Heart left ventricle (tissue), 16 donors: ENCODE data around the gene SF3B3. TPM values are rescaled to one million over a fixed set of nuclear protein-coding genes. Genes with fewer than 3 reads are reported as not detected.

Experiments
- ATAC-seq, 4 donors: fragments of 200-7000 bp; cut with Tn5 transposase; one replicate each; pipeline ENCODE4 v1.9.1; 2020 to 2022; ENCODE audit warnings: moderate library complexity in 4 of 4, mild to moderate bottlenecking in 3 of 4, moderate number of reproducible peaks in 1 of 4
- DNase-seq, 5 donors: peaks; one replicate each; pipeline ENCODE4 v3.0.0-alpha.2; 2020
- H3K27ac ChIP-seq, 12 donors: fragments of 200-600 bp; sonication (generic) in 4 of 12; one replicate each; pipeline versions ENCODE4 v1.5.0 to v1.8.0; 2016 to 2022; ENCODE audit warnings: mild to moderate bottlenecking in 2 of 12
- H3K27me3 ChIP-seq, 9 donors: fragments of 200-600 bp; sonication (generic) in 2 of 9; one replicate each; pipeline versions ENCODE4 v1.5.1 to v1.8.0; 2016 to 2022; ENCODE audit warnings: mild to moderate bottlenecking in 3 of 9
- H3K36me3 ChIP-seq, 9 donors: fragments of 200-600 bp; sonication (generic) in 2 of 9; one replicate each; pipeline versions ENCODE4 v1.5.0 to v1.8.0; 2018 to 2022; ENCODE audit warnings: mild to moderate bottlenecking in 2 of 9
- H3K4me1 ChIP-seq, 12 donors: fragments of 200-600 bp; sonication (generic) in 4 of 12; one replicate each; pipeline versions ENCODE4 v1.5.0 to v1.8.0; 2016 to 2022; ENCODE audit warnings: mild to moderate bottlenecking in 3 of 12
- H3K4me3 ChIP-seq, 12 donors: fragments of 200-600 bp; sonication (generic) in 4 of 12; one replicate each; pipeline versions ENCODE4 v1.5.0 to v1.8.0; 2017 to 2022; ENCODE audit warnings: mild to moderate bottlenecking in 9 of 12, moderate library complexity in 4 of 12
- H3K9me3 ChIP-seq, 12 donors: fragments of 200-600 bp; sonication (generic) in 4 of 12; one replicate each; pipeline versions ENCODE4 v1.5.0 to v1.8.0; 2016 to 2022; ENCODE audit warnings: mild to moderate bottlenecking in 1 of 12
- POLR2A ChIP-seq, 2 donors: fragments of 450-650 bp; IDR thresholded peaks; one replicate each; pipeline ENCODE4 v1.6.1; 2017; ENCODE audit warnings: antibody characterized with exemption in 2 of 2, mild to moderate bottlenecking in 2 of 2, moderate library complexity in 2 of 2
- WGBS, 4 donors: extraction: QIAGEN DNeasy Blood & Tissue Kit in 2 of 4; methylation state at CpG; one replicate each; pipeline versions ENCODE4 v1.1.5 to v1.1.7; 2013 to 2018; 5-methylcytosine and 5-hydroxymethylcytosine counted together
- intact Hi-C, 10 donors: fragments of 100-400 bp; cut with DNase I; formaldehyde crosslinking; loops; one replicate each; pipeline versions ENCODE4 v1.11.1 to v1.14.2; 2022
- polyA plus RNA-seq, 2 donors: library from polyadenylated mRNA; stranded (reverse); fragments of 200-250 nt; gene quantifications; one replicate each; pipeline ENCODE4 v1.2.3, GENCODE V29; 2013
- total RNA-seq, 9 donors: library from RNA; depleted of rRNA in 2 of 9; stranded (reverse); fragments of >200 nt in 2 of 9; fragmentation: NEBNext Ultra II Directional in 3 of 9; extraction: Animal tissue kit (Norgen Biotek cat#: 25700) in 3 of 9; gene quantifications; one replicate each; pipeline versions ENCODE4 v1.1.0 to v1.2.4, GENCODE V29; 2016 to 2023
- TF ChIP-seq, protein P1 (sequence below), 12 donors: fragments of 200-600 bp; sonication (generic) in 4 of 12; IDR thresholded peaks; one replicate each; pipeline versions ENCODE4 v1.5.0 to v1.8.0; 2018 to 2022; ENCODE audit warnings: antibody characterized with exemption in 12 of 12, mild to moderate bottlenecking in 5 of 12
- donor health status: ischemic (EF 13 %, LVEDD 7.1; RV severe dilation, severe dysfunction).
- donor health status: healthy with polysubstance abuse.
- donor health status: DM: no; HTN: yes; CAD: no.
- donor health status: DM: no; HTN: no; CAD: no.
- donor health status: ischemic (EF 25% LVEDD 6.9; RV normal size, moderate dysfunction).
- donor health status: ischemic (EF 25% LVEDD 5.7; RV mildly dilated, moderate dysfunction).
- donor health status: healthy.
- donor health status: DM: yes; HTN: yes; CAD: no.
- donor health status: ischemic (EF 35%, LVEDD 5.7; RV mildly dilated, moderate dysfunction).
- donor health status: nonischemic (EF 11% LVEDD 7.7; RV severe dilation, severe dysfunction).
- donor health status: DM: yes; HTN: yes; CAD: no.
- donor health status: PGD.
- donor health status: ischemic (EF 29% LVEDD 5.4; RV normal size, mild dysfunction).
- donor health status: nonischemic (EF 23%, LVEDD 6.1; RV moderate dilation, normal function).

SF3B3 gene
- total and polyA plus RNA-seq, 11 donors = 50.3 to 198 (median 131) TPM

DNA sequence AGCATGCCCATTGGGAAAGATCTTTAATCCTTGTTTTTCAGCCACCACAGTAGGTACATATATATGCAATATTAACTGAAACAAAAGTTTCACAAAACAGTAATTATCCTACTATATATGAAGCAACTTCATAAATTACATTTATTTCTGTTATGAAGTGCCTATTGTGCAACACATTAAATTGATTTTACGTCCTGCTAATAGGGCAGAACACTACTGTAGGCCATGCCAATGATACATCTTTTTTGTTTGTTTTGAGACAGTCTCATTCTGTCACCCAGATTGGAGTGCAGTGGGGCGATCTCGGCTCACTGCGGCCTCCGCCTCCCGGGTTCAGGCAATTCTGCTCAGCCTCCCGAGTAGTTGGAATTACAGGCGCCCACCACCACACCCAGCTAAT is 29.1 kb downstream of the SF3B3 start:
- no peaks in the 10 kb centered on the region for H3K27me3 ChIP-seq
- DNase-seq (no peak), ATAC-seq (no peak)
- H3K4me3 ChIP-seq = no peak overlapping the region
- H3K4me1 ChIP-seq = peaks cover 0 to 27% (median 0%) of the 10 kb centered on the region in 12 donors
- intact Hi-C loops = no loop called here
- no peaks in the 10 kb centered on the region for H3K9me3 ChIP-seq
- 93 to 97% (median 96%) methylated on average over 8 of the region's 8 CpGs for WGBS, 4 donors
- no peak for TF ChIP-seq POLR2A (IDR thresholded peaks at IDR 0.05)
- TF ChIP-seq, protein P1, sequence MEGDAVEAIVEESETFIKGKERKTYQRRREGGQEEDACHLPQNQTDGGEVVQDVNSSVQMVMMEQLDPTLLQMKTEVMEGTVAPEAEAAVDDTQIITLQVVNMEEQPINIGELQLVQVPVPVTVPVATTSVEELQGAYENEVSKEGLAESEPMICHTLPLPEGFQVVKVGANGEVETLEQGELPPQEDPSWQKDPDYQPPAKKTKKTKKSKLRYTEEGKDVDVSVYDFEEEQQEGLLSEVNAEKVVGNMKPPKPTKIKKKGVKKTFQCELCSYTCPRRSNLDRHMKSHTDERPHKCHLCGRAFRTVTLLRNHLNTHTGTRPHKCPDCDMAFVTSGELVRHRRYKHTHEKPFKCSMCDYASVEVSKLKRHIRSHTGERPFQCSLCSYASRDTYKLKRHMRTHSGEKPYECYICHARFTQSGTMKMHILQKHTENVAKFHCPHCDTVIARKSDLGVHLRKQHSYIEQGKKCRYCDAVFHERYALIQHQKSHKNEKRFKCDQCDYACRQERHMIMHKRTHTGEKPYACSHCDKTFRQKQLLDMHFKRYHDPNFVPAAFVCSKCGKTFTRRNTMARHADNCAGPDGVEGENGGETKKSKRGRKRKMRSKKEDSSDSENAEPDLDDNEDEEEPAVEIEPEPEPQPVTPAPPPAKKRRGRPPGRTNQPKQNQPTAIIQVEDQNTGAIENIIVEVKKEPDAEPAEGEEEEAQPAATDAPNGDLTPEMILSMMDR (IDR thresholded peaks at IDR 0.05) = no peak
- H3K36me3 ChIP-seq = peaks cover 3 to 100% (median 99%) of the 10 kb centered on the region in 9 donors
- peak overlapping the region in 1 of 12 donors; percentile 38 for H3K27ac ChIP-seq

DNA sequence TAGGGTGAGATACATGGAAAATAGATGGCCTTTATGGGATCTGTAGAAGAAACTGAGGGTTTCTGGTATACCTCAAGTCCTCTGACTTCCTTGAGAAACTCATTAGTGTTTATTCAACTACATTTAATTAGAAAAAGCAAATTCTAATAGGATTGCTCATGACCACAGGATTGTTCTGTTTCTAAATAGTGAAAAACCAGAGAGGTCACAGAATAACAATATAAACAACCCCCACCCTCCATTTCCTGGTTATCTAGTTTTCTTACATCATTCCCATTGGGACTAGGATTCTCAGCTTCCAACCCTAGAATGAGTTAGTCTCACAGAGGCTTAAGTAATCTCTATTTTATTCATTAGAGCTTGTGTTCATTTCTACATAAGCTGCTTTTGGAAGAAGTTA is 30.0 kb downstream of the SF3B3 start:
- ATAC-seq = peak in 2 of 4 donors; percentile 51 to 54
- peaks cover 0 to 27% (median 0%) of the 10 kb centered on the region in 12 donors for H3K4me1 ChIP-seq
- H3K4me3 ChIP-seq = no peak overlapping the region
- peak overlapping the region in 6 of 12 donors; percentile 1 to 51 (median 22) for H3K27ac ChIP-seq
- H3K27me3 ChIP-seq = no peaks in the 10 kb centered on the region
- no peak for TF ChIP-seq POLR2A (IDR thresholded peaks at IDR 0.05)
- TF ChIP-seq, protein P1 (IDR thresholded peaks at IDR 0.05) = no peak
- intact Hi-C loops = no loop called here
- DNase-seq = no peak
- H3K36me3 ChIP-seq = peaks cover 3 to 100% (median 99%) of the 10 kb centered on the region in 9 donors
- no peaks in the 10 kb centered on the region for H3K9me3 ChIP-seq

DNA sequence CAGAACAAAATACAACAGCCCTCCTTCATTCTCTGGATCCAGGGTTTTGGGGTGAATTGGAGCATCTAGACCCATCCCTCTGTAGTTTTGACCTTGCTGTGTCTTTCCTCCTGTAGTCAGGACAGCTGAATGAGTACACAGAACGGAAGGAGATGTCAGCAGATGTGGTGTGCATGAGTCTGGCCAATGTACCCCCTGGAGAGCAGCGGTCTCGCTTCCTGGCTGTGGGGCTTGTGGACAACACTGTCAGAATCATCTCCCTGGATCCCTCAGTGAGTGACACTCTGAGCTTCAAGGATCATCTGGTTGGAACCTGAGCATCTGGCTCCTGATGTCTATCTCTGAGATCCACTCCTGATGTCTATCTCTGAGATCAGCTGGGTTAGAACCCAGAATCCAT is 32.4 kb downstream of the SF3B3 start:
- Histone ChIP-seq H3K27ac (peak overlapping the region in 1 of 12 donors; percentile 6), H3K9me3 (no peaks in the 10 kb centered on the region), H3K27me3 (no peaks in the 10 kb centered on the region), H3K4me1 (peaks cover 0 to 27% (median 0%) of the 10 kb centered on the region in 12 donors), H3K4me3 (no peak overlapping the region), H3K36me3 (peaks cover 0 to 100% (median 99%) of the 10 kb centered on the region in 9 donors)
- intact Hi-C loops = no loop called here
- DNase-seq (peak in 1 of 5 donors; percentile 23), ATAC-seq (peak in 2 of 4 donors; percentile 39 to 45)
- WGBS, 4 donors = 39 to 62% (median 54%) methylated on average over 3 of the region's 3 CpGs
- TF ChIP-seq, protein P1 (IDR thresholded peaks at IDR 0.05) = no peak
- TF ChIP-seq POLR2A (IDR thresholded peaks at IDR 0.05) = no peak

GRCh38 chr16:70561623-70562022 is 38.0 kb downstream of the SF3B3 start:
- Histone ChIP-seq H3K27ac (no peak overlapping the region), H3K4me1 (peaks cover 0 to 3% (median 0%) of the 10 kb centered on the region in 12 donors), H3K36me3 (peaks cover 0 to 100% (median 100%) of the 10 kb centered on the region in 9 donors), H3K4me3 (no peak overlapping the region), H3K9me3 (no peaks in the 10 kb centered on the region), H3K27me3 (no peaks in the 10 kb centered on the region)
- TF ChIP-seq, protein P1 (IDR thresholded peaks at IDR 0.05) = no peak
- TF ChIP-seq POLR2A (IDR thresholded peaks at IDR 0.05) = no peak
- ATAC-seq = no peak
- no peak for DNase-seq
- intact Hi-C loops = no loop called here
- 90 to 94% (median 92%) methylated on average over 9 of the region's 9 CpGs for WGBS, 4 donors
